Adipose tissue (tissue), 3 donors: Measurements from ENCODE around the gene ITGA4. TPM values are rescaled to one million over a fixed set of nuclear protein-coding genes. Genes with fewer than 3 reads are reported as not detected.

Experiments used
- H3K27ac ChIP-seq: one replicate; pipeline ENCODE4 v1.5.1; 2013; ENCODE audit warnings: low read depth, low read length
- WGBS, 3 donors: extraction: QIAGEN DNeasy Blood & Tissue Kit; methylation state at CpG; one replicate each; pipeline ENCODE4 v1.1.7; 2013; 5-methylcytosine and 5-hydroxymethylcytosine counted together
- polyA plus RNA-seq, 3 donors: library from polyadenylated mRNA; stranded (reverse); fragments of 200-250 nt; gene quantifications; one replicate each; pipeline ENCODE4 v1.2.3, GENCODE V29; 2013
- donor health status: healthy with polysubstance abuse.
- donor health status: Bipolar disorder and iron deficiency.
- donor health status: healthy.

Gene ITGA4
- polyA plus RNA-seq, 3 donors: 0.34 to 1.9 (median 0.70) TPM

DNA sequence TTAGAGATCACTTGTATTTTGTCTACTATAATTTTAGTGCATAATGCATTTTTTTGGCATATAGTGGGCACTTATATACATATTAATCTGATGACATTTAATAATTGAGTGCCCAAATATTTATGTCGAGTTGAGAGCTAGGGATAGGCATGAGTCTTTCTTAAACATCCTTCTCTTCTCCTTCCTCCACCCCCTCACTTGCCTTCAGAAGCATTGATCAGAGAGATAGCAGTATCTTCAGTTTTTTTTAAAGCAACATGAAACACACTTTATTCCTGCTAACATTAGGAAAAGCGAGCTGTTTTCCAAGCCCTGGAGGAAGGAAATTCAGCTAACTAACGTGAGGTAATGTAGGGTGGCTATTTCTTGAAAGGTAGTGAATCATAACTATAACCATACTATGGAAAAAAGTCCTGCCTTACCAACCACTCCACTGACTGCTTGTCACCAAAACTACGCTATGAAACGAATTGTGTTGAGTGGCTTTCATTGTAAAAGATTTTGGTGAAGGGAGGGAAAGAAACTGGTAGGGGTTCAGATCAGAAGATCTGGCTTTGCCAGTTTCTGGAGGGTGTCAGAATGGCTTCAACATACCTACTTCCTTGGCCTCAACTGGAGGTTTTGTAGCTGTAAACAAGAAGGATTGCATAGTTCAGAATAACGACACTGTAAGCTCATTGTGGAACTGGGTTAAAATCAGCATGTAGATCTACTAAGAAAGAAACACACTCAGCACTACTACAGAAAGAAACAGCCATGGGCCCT, 2.3 kb upstream of the ITGA4 start:
- no peak overlapping the region for H3K27ac ChIP-seq
- 64 to 78% (median 76%) methylated on average over 6 of the region's 6 CpGs for WGBS, 3 donors

DNA sequence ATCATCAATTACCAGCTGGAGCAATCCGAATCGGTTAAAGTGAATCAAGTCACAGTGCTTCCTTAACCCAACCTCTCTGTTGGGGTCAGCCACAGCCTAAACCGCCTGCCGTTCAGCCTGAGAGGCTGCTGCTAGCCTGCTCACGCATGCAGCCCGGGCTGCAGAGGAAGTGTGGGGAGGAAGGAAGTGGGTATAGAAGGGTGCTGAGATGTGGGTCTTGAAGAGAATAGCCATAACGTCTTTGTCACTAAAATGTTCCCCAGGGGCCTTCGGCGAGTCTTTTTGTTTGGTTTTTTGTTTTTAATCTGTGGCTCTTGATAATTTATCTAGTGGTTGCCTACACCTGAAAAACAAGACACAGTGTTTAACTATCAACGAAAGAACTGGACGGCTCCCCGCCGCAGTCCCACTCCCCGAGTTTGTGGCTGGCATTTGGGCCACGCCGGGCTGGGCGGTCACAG, 496 bp upstream of the ITGA4 start:
- WGBS, 3 donors: 4 to 14% (median 6%) methylated on average over 17 of the region's 17 CpGs
- no peak overlapping the region for H3K27ac ChIP-seq

DNA sequence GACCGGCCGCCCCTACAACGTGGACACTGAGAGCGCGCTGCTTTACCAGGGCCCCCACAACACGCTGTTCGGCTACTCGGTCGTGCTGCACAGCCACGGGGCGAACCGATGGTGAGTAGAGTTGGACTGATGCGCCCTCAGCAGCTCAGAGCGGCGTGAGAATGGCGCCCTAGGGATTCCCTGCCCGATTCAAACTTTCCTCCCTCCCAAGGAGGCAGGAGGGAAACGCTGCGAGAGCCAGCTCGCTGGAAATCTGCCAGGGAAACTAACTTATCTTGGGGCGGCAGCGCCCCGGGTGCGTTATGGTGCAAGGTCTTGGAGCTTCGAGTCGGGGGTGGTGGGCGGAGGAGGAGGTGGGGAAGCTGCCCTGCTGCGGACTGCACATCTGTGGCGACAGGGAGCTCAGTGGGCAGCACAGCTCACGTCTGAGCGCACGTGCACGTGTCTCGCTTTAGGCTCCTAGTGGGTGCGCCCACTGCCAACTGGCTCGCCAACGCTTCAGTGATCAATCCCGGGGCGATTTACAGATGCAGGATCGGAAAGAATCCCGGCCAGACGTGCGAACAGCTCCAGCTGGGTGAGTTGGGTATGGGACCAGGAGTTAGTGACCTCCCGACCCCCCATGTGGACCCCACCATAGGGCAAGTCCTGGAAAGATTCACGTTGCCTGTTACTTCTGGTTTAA, 697 bp downstream of the ITGA4 start:
- WGBS, 3 donors: 1 to 3% (median 1%) methylated on average over 45 of the region's 45 CpGs
- no peak overlapping the region for H3K27ac ChIP-seq

DNA sequence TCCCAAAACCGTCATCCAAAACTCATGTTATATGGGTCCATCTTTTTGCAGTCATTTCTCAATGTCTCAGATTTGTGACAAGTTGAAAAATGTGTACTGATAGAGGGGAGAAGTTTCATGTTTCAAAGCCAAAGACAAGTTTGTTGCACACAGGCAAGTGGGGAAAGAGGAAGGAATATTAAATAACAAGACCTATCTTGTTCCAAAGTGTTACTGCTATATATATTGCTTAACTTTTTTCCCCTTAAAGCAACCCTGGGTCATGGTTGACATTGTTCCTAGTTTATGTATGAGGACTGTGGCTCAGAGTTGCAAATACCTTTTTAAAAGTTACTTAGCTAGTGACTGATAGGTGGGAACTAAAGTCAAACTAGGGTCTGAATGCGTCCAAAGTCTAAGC, 1.7 kb downstream of the ITGA4 start:
- no peak overlapping the region for H3K27ac ChIP-seq
- 53 to 71% (median 61%) methylated on average over 2 of the region's 2 CpGs for WGBS, 3 donors

DNA sequence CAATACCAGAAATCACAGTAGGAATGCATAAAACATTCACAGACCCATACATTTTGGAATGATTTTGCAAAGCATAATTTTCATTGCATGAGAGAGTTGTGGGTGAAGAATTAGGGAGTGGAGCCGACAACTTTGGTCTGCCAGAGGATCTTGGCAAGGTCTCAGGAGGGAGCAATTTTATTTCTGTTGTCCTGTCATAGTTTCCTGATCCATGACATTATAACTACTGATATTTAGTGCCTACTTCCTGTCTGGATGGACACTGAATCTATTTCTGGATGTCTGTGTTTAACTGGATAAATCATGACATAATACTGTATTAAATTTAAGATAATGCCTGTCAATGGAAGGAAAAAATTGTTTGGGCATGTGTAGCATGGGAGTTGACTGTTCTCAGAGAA, 2.4 kb downstream of the ITGA4 start:
- no peak overlapping the region for H3K27ac ChIP-seq
- WGBS, 3 donors: 7 to 42% (median 22%) methylated on average over 1 of the region's 1 CpG

DNA sequence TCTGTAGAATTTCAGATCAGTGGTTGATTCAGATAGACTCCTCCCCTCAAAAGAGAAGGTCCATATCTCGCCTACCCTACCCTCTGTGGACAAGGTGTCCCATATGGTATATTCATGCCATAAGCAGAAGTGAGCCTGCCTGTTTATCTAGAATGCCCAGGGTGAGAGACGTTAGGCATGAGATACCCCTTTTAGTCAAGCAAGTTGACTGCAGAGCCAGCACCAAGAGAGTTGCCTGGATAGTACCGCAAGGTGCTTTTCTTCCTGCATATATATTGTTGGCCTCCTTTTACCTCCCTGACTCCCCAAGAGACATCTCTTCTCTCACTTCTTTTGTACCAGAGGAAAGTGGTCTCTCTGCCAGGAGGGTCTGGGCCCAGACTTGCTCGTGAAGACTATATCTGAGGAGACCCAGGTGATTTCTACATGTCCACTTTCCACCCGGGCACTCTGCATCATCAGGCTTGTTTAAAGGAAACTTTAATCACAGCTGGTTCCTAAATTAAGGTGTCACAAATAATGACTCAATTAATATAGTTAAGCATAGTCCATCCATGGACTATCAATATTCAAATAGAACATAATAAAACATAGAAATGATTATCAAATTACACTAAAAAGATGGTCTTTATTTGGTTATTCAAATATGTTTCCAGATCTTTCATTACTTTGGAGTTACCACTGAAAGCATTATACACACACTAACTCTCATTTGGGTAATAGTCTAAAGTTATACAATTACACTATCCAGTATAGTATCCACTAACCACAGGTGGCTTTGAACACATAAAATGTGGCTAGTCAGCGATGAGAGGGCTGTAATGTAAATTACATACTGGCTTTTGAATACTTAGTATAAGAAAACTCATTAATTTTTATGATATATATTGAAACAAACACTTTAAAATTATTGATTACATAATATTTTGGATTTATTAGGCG, 4.1 kb downstream of the ITGA4 start:
- WGBS, 3 donors: 54 to 76% (median 63%) methylated on average over 7 of the region's 7 CpGs
- no peak overlapping the region for H3K27ac ChIP-seq

DNA sequence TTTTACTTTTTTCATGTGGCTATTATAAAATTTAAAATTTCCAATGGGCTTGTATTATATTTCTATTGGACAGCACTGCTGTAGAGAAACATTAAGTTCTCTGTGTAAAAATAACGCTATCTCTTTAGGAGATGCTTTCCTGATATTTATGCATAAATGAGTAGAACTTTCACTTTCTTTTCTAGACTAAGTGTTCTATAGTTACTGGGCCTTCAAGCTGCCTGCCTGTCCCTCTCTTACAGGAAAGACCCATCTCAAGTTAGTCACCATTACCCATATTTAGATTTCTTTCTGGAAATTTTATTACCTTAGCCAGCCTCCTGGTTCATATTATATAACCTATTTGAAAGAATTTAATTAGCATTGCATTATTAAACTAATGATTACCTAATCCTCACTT, 4.8 kb downstream of the ITGA4 start:
- WGBS, 3 donors: 27 to 68% (median 28%) methylated on average over 1 of the region's 1 CpG
- no peak overlapping the region for H3K27ac ChIP-seq

DNA sequence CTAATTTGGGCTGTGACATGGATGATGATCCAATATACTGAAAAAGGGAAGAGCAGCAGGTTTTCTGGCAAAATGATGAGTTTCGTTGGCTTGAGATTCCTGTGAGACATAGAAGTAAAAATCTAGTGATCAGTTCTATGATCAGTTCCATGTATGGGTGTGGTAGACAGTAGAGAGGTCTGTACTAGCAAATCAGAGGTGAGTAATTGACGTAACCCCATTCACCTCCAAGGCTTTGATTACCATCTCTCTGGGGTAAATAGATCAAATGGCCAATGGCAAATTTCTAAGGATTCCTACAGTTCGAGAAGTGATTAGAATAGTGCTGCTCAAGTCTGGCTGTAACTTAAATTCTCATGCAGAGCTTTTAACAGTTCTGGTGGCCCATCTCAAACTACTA, 6.4 kb downstream of the ITGA4 start:
- 70 to 77% (median 76%) methylated on average over 3 of the region's 3 CpGs for WGBS, 3 donors

DNA sequence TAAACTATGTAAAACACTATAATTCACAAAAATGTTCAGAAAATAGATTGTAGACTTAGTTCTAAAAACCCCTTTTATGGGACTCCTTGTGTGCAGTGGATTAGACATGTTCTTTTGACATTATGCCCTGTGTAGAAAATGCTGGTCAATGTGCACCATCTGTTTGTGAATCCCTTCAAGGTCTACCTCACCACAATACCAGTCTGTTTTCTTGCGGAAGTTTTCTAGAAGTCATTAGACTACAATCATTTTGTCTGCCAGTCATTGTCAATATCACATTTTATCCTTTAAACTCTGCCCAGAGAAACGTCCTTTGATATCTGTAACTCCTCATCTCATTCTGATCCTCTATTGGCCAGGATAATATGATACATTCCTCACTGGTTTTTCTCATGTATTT, 7.8 kb downstream of the ITGA4 start:
- WGBS, 3 donors: 49 to 60% (median 52%) methylated on average over 2 of the region's 2 CpGs
- no peak overlapping the region for H3K27ac ChIP-seq

More for the DNA sequence above, 6.4 kb downstream of the ITGA4 start:
- H3K27ac ChIP-seq: no peak overlapping the region

DNA sequence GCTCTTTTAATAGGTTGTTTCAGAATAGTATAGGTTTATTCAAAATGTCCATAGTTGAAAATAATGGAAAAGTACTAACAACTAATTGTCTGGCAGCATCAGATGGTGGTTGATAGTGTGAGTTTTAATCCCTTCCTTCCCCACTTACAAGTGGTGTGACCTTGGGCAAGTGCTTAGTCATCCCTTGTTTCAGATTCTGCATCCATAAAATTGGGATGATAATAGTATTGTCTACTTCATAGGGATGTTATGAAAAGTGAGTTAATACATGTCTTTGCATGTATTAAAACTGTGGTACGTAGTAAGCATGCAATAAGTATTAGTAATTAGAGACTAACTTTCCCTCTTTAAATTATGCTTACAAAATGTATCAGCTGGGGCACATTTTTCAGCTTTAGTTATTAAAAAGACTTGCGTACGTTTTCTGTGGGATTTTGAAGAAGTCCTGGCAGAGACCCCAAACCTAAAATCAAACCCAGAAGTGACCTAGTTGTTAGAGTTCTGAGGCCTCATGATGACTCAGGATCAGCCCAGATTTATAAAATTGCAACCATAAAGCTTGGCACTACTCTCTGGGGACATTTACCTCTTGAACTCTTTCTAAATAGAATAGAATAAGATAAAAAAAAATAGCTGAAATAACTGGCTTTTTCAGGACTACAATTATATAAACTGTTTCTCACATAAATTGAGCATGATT, 8.6 kb downstream of the ITGA4 start:
- 54 to 77% (median 55%) methylated on average over 3 of the region's 3 CpGs for WGBS, 3 donors
- H3K27ac ChIP-seq: no peak overlapping the region

DNA sequence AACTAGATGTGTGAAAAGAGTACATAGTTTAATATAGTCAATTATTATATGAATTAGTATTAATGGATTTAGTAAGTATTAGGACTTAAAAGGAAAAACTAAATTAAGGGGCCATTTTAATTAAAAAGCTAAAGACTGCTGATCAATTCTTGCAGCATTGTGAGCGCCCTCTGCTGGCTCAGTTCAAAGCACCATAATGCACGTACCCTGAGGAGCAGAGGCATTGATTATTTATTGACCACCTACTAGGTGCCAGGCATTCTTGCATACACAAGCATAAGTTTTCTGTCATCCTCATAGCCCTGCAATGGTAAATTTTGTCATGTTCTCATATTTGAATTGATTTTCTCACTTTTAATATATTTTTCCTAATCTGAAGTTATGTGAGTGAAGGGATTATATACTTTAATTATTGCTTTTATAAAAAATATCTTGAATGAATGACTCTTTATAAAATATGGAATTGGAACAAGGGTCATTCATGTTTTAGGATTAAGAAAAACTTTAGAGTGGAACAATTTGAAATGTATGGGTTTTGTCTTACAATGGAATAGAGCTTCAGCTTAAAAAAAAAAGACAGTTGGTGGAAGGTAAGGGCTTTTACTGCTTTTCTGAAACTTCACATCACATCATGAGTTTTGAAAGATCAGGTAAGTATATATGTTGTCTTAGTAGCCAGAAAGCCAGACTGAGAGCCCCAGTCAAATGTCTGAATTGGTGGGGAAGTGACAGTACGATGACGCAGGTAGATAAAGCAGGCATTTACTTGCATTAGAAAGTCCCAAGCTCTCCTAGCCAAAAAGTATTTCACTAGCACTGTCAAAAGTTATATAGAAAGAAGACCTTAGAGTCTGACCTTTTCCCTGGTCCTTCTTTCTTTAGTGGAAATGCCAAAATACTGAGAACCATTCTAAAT, 9.7 kb downstream of the ITGA4 start:
- no peak overlapping the region for H3K27ac ChIP-seq
- 41 to 52% (median 50%) methylated on average over 4 of the region's 4 CpGs for WGBS, 3 donors

DNA sequence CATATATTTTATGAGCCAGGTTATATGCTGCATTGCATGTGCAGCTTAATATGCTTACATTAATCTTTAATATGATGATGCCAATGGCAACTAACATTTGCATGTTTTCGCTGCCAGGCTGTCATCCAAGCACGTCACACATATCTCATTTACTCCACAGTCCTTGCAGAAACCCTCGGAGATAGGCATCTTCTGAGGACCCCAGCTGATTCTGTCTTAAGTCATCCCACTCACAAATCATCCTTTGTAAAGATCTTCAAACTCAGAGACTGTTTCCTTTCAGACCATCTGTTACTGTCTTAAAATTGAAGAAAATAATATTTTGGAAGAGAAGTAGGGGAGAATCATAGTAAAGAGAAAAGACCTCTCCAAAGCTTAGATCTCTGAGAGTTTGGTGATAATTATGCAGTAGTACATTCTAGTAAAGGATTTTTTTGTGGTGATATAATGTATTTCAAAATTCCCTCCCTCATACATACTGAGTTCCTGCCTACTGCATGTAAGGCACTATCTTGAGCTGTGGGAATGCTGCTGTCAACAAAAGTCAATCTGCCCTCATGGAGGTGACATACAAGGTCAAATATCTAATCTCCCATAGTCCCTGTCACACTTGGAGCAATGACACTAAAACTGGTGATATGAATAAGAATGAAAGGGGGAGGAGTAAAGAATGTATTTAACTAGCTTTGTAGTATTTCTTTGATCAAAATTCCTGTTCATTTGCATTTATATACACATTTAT, 11.0 kb downstream of the ITGA4 start:
- WGBS, 3 donors: 61 to 74% (median 69%) methylated on average over 3 of the region's 3 CpGs

DNA sequence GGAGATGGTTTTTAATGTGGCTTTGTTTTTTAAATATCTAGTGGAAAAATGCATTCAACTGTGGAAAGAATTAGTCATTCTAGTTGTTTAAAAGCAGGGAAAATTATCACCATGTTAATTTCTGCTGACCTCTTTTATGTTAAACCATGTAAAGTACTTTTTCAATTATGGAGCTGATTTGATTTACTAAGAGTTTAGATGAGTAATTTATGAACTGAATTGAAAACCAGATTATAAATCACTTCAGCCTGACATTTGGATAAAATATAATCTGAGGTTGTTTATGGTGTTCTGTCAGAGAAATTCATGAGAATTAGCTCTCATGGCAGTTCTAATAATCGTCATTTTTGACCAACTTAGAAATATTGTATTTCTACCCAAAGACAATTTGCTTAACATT, 11.6 kb downstream of the ITGA4 start:
- 45 to 70% (median 65%) methylated on average over 1 of the region's 1 CpG for WGBS, 3 donors
- H3K27ac ChIP-seq: no peak overlapping the region

More for the DNA sequence above, 11.0 kb downstream of the ITGA4 start:
- no peak overlapping the region for H3K27ac ChIP-seq

DNA sequence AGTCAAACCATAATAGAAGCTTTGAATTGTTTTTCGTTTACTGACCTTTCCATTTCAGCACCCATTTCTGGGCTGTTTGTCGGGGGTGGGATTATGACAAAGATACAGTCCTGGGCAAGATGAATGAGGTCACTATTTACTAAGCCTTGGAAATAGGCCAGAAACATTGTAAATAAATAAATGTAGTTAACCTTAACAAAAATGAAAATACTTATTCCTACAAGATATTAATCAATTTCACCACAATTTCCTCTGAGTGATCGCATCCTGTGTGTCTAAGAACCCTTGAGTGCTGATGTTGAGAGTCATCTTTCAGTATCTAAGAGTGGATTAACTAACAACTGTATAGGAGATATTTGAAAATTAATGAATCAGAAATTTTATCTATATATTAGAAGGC, 14.0 kb downstream of the ITGA4 start:
- 56 to 75% (median 65%) methylated on average over 3 of the region's 3 CpGs for WGBS, 3 donors
- no peak overlapping the region for H3K27ac ChIP-seq

DNA sequence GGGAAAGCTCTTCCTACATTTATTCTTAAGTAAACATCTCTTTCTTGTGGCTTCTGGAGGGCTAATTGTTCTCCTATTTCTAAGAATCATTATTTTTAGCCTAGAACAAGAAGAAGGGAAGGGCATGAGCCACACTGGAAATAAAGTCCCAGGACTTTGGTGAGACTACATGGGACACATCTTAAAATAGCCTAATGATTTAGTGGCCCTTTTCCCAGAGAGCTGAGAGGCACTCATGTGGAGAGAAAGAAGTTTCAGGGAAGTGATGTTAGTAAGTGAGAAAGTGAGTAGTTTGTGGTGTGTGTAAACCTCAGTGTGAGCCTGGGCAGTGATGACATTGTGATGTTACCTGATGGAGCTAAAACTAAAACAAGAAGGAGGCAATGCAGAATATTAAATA, 14.6 kb downstream of the ITGA4 start:
- no peak overlapping the region for H3K27ac ChIP-seq

DNA sequence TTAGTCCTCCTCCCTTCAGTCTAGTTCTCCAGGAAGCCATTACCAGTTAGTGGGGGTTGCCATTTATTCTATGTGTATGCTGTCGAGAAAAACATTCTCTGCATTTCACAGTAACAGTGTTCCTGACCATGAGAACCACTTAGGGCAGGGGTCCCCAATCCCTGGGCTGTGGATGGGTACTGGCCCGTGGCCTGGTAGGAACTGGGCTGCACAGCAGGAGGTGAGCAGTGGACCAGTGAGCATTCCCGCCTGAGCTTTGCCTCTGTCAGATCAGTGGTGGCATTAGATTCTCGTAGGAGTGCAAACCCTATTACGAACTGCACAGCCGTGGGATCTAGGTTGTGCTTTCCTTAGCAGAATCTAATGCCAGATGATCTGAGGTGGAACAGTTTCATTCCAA, 15.8 kb downstream of the ITGA4 start:
- WGBS, 3 donors: 84 to 89% (median 88%) methylated on average over 6 of the region's 6 CpGs
- H3K27ac ChIP-seq: no peak overlapping the region
